HG03565 (cell line): ENCODE results near the gene ANKRD61.
"Not testable (repeated sequence)": the region's sequence is repeated elsewhere in the genome, so short reads cannot be mapped to it uniquely, and the experiment has no call there.

Experiments
- ATAC-seq: cut with Tn5 transposase; IDR thresholded peaks from one replicate; pipeline ENCODE4 v1.9.1; 2021; ENCODE audit warnings: mild to moderate bottlenecking, moderate library complexity; ENCODE audit not compliant: unreplicated experiment

Gene ANKRD61

DNA sequence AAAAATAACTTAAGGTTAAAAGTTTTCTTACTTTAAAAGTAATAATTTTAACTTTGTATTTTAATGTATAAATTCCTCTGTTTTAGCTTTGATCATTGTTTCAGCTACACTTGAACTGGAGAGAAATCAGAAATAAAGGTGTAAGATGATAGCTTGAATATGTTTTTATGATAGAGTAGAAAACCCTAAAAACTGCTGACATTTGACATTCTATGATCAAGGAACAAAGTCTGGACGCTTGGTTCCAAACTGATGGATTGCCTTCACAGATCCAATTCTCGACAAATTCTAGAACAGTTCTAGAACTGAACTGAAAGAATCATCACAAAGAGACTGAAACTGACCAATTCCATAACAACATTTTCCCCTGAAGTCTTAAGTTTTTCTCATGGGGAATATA is at the start of gene ANKRD61:
Gene ANKRD61 (plus strand): TSS at position 389 of the 400 bp plus-strand sequence. CDS start 0 bp downstream, at position 389.
- no peak for ATAC-seq

GRCh38 chr7:5987061-5987460 is 44.1 kb upstream of the ANKRD61 start:
- not testable (repeated sequence) for ATAC-seq

- no peak for ATAC-seq
These were observed 33.9 kb upstream of the ANKRD61 start for GRCh38 chr7:5997210-5997808.

DNA sequence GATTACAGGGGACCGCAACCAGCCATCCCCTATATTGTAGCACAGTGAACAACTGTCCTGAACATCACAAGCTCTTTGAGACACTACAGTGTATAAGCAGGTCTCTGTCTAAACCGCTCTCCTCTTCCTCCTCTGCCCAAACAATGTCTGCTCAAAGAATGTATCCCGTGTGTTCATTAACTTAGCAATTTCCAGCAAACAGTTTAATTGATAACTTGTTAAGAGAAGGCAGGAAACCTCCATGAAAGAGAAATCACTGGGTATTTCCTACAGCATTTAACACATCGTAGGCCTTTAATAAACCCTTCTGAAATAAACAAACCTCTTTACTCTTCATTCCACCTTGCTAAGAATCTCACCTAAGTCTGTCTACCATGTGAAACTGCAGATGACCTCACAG is 23.8 kb upstream of the ANKRD61 start:
- no peak for ATAC-seq

GRCh38 chr7:6007835-6008590 is 23.2 kb upstream of the ANKRD61 start:
- ATAC-seq = not testable (repeated sequence)

DNA sequence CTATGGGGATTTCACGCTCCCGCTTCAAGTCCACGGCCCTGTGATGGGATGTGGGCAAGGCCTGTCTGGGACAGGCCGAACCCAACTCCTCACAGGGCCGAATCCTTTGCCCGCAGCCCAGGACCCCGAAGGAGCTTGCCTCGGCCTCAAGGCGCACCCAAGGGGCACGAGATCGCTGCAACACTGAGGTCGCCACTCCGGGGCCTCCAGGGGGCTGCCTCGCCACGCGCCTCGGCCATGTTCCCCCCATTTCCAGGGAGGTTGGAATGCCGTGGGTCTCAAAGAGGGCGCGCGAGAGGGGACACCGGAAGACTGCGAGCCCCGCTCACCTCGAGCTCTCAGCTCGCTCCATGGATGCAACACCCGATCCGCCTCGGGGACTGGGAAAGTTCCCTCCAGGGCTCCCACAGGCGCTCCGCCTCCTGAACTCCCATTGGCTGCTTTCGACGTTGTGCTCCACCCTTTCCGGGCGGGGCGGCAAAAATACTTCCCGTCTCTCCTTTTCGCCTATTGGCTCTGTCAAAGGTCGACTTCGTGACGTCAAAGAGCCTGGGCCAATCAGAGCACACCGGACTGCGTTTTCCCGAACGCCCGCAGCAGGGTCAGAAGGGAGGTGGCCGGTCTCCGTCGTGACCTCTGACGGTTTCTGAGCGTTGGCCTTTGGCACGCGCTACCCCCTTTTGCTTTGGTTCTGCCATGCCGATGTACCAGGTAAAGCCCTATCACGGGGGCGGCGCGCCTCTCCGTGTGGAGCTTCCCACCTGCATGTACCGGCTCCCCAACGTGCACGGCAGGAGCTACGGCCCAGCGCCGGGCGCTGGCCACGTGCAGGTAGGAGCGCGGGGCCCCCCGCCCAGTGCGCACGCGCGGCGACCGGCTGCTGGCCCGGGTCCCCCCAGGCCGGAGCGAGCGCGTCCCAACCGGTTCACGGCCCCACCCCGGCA is 22.2 kb upstream of the ANKRD61 start, which contains the start of the genes AIMP2 and PMS2:
Gene AIMP2 (plus strand): TSS at position 605 of the 944 bp plus-strand sequence. CDS start 92 bp downstream, at position 697.
Gene PMS2 (minus strand): TSS at position 382 of the 944 bp plus-strand sequence. CDS start 30 bp downstream, at position 352.
- ATAC-seq = peak; percentile 81

DNA sequence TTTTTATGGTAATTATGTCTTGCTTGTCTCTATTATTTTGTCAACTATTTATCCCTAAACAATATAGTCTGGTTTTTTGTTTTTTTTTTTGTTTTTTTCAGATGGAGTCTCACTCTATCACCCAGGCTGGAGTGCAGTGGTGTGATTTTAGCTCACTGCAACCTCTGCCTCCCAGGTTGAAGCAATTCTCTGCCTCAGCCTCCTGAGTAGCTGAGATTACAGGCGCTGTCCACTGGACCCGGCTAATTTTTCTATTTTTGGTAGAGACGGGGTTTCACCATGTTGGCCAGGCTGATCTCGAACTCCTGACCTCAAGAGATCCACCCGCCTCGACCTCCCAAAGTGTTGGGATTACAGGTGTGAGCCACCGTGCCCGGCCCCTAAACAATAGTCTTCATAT is 20.8 kb upstream of the ANKRD61 start:
- ATAC-seq = not testable (repeated sequence)

- no peak for ATAC-seq
These were observed 19.6 kb upstream of the ANKRD61 start for GRCh38 chr7:6011541-6011940.

- ATAC-seq = no peak
These were observed 18.6 kb upstream of the ANKRD61 start for GRCh38 chr7:6012355-6013104.

GRCh38 chr7:6015917-6016652 is 15.1 kb upstream of the ANKRD61 start:
- peak; percentile 20 for ATAC-seq

DNA sequence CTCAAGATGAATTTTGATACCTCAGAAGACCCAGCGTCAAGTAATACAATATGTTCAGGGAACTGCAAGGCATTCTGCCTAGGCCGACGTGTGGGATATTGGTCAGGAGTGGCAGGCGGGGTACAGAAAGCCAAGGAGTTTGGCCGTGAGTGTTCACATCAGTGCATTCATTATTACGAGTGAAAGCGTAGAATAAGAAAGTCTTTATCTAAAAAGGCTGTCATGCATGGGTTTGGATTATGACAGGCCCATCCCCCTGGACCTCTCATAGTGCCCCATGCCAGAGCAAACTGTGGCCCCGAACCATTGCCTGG is 14.6 kb upstream of the ANKRD61 start:
- no peak for ATAC-seq

- ATAC-seq = no peak
These were observed 10.5 kb upstream of the ANKRD61 start for GRCh38 chr7:6020371-6021286.

DNA sequence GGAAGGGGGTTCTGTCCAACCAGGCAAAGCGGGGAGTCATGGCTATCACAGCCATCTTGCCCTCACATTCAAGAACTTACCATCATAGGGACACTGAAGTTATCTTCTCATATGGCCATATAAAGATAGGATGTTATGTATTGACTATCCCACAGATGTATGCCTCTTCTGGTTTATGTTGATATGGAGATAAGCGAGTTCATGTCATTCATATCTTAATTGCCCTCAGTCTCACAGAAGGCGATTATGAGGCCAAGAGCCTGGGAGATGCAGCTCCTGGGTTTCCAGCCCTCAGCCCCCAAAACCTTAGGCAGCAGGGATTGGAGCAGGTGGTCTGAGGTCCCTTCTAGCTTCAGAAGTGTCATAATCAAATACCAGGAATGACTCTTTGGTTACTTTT is 8.5 kb upstream of the ANKRD61 start:
- no peak for ATAC-seq

DNA sequence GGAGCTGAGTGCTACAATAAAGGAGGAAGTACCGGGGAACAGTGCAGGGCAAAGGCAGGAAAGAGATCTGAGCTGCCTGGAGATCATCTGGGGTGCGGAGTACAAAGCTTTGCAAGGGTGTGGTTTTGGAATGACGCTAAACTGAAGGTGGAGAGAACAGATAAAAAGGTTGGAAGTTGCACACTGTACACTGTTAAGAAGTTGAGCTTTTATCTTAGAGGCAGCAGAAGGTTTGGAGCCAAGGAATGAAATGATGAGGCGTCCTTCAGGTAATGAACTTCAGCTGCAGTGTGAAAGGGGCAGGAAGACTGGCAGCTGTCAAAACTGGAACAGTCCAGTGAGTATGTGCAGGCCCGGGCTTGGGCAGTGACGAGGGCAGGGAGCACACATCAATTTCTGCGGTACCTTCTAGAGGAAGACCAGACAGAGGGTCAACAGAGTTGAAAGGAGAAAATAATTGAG is 7.2 kb upstream of the ANKRD61 start:
- no peak for ATAC-seq

DNA sequence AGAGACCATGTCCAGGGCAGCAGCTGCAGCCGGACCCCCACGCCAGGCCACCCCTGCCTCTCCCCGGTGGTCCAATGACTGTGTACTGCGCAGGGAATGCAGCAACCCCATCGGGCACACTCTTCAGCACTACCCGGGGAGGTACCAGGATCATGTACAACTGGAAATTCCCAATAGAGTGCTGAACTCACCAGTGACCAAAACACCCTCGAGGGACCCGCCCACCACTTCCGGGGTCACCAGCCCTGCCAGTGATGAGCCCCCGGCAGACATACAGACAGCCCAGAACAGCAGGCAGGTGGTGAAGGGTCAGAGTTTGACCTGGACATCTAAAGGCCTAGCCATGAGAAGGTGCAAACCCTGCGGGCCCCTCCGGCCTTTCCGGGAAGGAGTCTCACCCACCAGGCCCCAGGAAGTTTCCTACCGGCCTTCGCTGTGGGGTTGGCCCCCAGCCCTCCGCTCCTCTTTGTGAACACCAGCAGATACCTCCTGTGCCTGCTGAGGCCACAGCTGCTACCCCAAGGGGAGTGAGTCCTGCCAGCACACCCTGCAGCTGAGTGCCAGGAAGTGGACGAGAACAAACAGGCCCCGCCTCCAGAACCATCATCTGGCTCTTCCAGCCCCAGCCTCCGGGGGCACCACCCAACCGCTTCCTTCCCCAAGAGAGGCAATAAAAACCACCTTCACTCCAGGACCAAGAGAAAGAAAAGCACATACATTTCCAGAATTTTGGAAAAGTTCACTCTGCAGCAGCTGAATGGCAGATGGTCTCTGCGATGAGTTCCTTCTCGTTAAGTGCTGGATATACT is 5.0 kb upstream of the ANKRD61 start:
- ATAC-seq = no peak

- no peak for ATAC-seq
These were observed 4.3 kb upstream of the ANKRD61 start for GRCh38 chr7:6026820-6027311.

GRCh38 chr7:6027806-6028365 is 3.3 kb upstream of the ANKRD61 start:
- ATAC-seq = no peak
